Esophagus squamous epithelium (tissue), 5 donors: ENCODE results near the gene SENP7. TPM values are rescaled to one million over a fixed set of nuclear protein-coding genes. Genes with fewer than 3 reads are reported as not detected.
"Not testable (repeated sequence)": the region's sequence is repeated elsewhere in the genome, so short reads cannot be mapped to it uniquely, and the experiment has no call there.

Experiments used
- DNase-seq: peaks from one replicate; lab custom pipeline; 2025; lab: John Stamatoyannopoulos, UW
- H3K27ac ChIP-seq, 4 donors: fragments of 200-600 bp; sonication (generic); one replicate each; pipeline ENCODE4 v1.5.1; 2016 to 2019; ENCODE audit warnings: mild to moderate bottlenecking in 1 of 4
- H3K27me3 ChIP-seq, 4 donors: fragments of 200-600 bp; sonication (generic); 1 replicate in 3 of 4; 2 replicates in 1 of 4; pipeline versions ENCODE4 v1.5.1 to v1.6.0; 2017 to 2021; ENCODE audit warnings: antibody characterized with exemption in 1 of 4
- H3K36me3 ChIP-seq, 3 donors: fragments of 200-600 bp; sonication (generic); one replicate each; pipeline ENCODE4 v1.5.1; 2016 to 2019
- H3K4me1 ChIP-seq, 3 donors: fragments of 200-600 bp; sonication (generic); one replicate each; pipeline ENCODE4 v1.5.1; 2017 to 2019
- H3K4me3 ChIP-seq, 4 donors: fragments of 200-600 bp; sonication (generic); 1 replicate in 3 of 4; 2 replicates in 1 of 4; pipeline ENCODE4 v1.5.1; 2016 to 2019; ENCODE audit warnings: mild to moderate bottlenecking in 2 of 4, moderate library complexity in 1 of 4
- H3K9me3 ChIP-seq, 3 donors: fragments of 200-600 bp; sonication (generic); one replicate each; pipeline ENCODE4 v1.5.1; 2016 to 2019
- CTCF ChIP-seq, 6 experiments: fragments of 450-650 bp in 4 of 6; fragments of 200-600 bp in 2 of 6; sonication (generic) in 2 of 6; IDR thresholded peaks; one replicate each; pipeline ENCODE4 v1.5.1; 2016 to 2019; ENCODE audit warnings: antibody characterized with exemption in 6 of 6, mild to moderate bottlenecking in 4 of 6, moderate library complexity in 4 of 6
- POLR2A ChIP-seq, 4 donors: fragments of 450-650 bp; IDR thresholded peaks; one replicate each; pipeline ENCODE4 v1.6.1; 2017; ENCODE audit warnings: antibody characterized with exemption in 4 of 4, mild to moderate bottlenecking in 4 of 4, moderate library complexity in 3 of 4
- WGBS, 2 donors: methylation state at CpG; one replicate each; pipeline ENCODE4 v1.1.5; 2018; 5-methylcytosine and 5-hydroxymethylcytosine counted together
- intact Hi-C: fragments of 100-400 bp; cut with DNase I; formaldehyde crosslinking; loops from one replicate; pipeline ENCODE4 v1.15.0; 2022
- total RNA-seq, 4 donors: library from RNA; depleted of rRNA; stranded (reverse); fragments of >200 nt; gene quantifications; one replicate each; pipeline ENCODE4 v1.1.0, GENCODE V29; 2016
- donor health status: DM: yes; HTN: yes; CAD: no.

Gene SENP7
- total RNA-seq: 10 to 100 TPM in 1 of 4 donors, 1 to 10 TPM in 3; 6.0 to 18.9 (median 9.5) TPM

GRCh38 chr3:101512646-101513418, at the start of gene SENP7:
Gene SENP7, minus strand, starts transcription at chr3:101513212. Its CDS starts 82 bp downstream, at chr3:101513130.
- TF ChIP-seq CTCF (IDR thresholded peaks at IDR 0.05) (no peak), POLR2A (IDR thresholded peaks at IDR 0.05) (no peak)
- WGBS, 2 donors: 0 to 1% methylated on average over 26 to 36 of the region's 54 CpGs
- intact Hi-C loops: no loop called here
- Histone ChIP-seq H3K27ac (peak within 1 kb of the TSS; percentile 95 to 98 (median 97)), H3K27me3 (peaks cover 0 to 11% (median 0%) of the 10 kb centered on the region in 4 donors), H3K9me3 (no peaks in the 10 kb centered on the region), H3K36me3 (no peaks in the 10 kb centered on the region), H3K4me1 (peaks cover 0 to 37% (median 0%) of the 10 kb centered on the region in 3 donors), H3K4me3 (peak within 1 kb of the TSS; percentile 85 to 91 (median 87))
- peak; percentile 20 for DNase-seq

GRCh38 chr3:101561630-101562328, 48.8 kb upstream of the SENP7 start, which contains the start of gene TRMT10C:
Gene TRMT10C, plus strand, starts transcription at chr3:101561868. Its CDS starts 2,914 bp downstream, at chr3:101564782.
- H3K9me3 ChIP-seq: no peaks in the 10 kb centered on the region
- peaks cover 0 to 28% (median 0%) of the 10 kb centered on the region in 4 donors for H3K27me3 ChIP-seq
- peaks cover 0 to 22% (median 0%) of the 10 kb centered on the region in 3 donors for H3K36me3 ChIP-seq
- peak; percentile 43 for DNase-seq
- H3K4me1 ChIP-seq: peaks cover 7 to 41% (median 10%) of the 10 kb centered on the region in 3 donors
- peak within 1 kb of the TSS; percentile 68 to 84 (median 78) for H3K4me3 ChIP-seq
- peak within 1 kb of the TSS; percentile 83 to 94 (median 92) for H3K27ac ChIP-seq
- WGBS, 2 donors: 0 to 1% methylated on average over 14 to 27 of the region's 35 CpGs
- TF ChIP-seq CTCF (IDR thresholded peaks at IDR 0.05) (no peak), POLR2A (IDR thresholded peaks at IDR 0.05) (peak in 3 of 4 donors; percentile 16 to 88 (median 80))
- intact Hi-C loops: no loop called here

DNA sequence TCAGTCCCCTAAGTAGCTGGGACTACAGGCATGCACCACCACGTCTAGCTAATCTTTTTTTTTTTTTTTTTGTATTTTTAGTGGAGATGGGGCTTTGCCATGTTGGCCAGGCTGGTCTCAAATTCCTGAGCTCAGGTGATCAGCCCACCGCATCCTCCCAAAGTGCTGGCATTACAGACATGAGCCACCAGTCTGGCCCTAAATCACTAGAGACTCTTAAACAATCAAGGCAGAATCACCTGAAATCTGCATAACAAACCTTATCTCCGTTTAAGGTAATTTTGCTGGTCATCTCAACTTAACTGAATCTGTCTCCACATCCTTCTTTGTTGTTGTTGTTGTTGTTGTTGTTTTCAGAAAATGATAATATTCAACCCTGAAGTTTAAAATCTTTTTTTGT, 43.1 kb upstream of the SENP7 start:
- intact Hi-C loops: no loop called here
- no peak for DNase-seq
- Histone ChIP-seq H3K27ac (no peak overlapping the region), H3K36me3 (no peaks in the 10 kb centered on the region), H3K4me1 (peaks cover 0 to 3% (median 0%) of the 10 kb centered on the region in 3 donors), H3K27me3 (peaks cover 0 to 48% (median 0%) of the 10 kb centered on the region in 4 donors), H3K4me3 (no peak overlapping the region), H3K9me3 (no peaks in the 10 kb centered on the region)
- TF ChIP-seq POLR2A (IDR thresholded peaks at IDR 0.05): no peak
- TF ChIP-seq CTCF (IDR thresholded peaks at IDR 0.05): no peak
- 37 to 51% methylated on average over 3 of the region's 3 CpGs for WGBS, 2 donors

DNA sequence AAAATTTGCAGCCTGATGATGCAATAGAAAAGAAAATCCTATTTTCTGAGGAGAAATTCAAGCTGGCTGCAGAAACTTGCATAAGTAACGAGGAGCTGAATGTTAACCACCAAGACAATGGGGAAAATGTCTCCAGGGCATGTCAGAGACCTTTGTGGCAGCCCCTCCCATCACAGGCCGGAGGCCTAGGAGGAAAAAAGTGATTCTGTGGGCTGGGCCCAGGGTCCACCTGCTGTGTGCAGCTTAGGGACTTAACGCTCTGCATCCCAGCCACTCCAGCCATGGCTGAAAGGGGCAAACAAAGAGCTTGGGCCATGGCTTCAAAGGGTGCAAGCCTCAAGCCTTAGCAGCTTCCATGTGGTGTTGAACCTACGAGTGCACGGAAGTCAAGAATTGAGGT, 40.4 kb upstream of the SENP7 start:
- H3K27me3 ChIP-seq: peaks cover 0 to 34% (median 0%) of the 10 kb centered on the region in 4 donors
- H3K36me3 ChIP-seq, H3K4me1 ChIP-seq, H3K4me3 ChIP-seq, H3K27ac ChIP-seq, intact Hi-C loops, H3K9me3 ChIP-seq, DNase-seq: not testable (repeated sequence)
- WGBS, 2 donors: 69 to 80% methylated on average over 4 of the region's 5 CpGs

GRCh38 chr3:101551359-101552081, 38.5 kb upstream of the SENP7 start:
- whole genome bisulfite sequencing, 2 donors: 92 to 100% methylated on average over 4 of the region's 50 CpGs
- intact Hi-C loops, H3K9me3 ChIP-seq: not testable (repeated sequence)

More at GRCh38 chr3:101551359-101552081, 38.5 kb upstream of the SENP7 start:
- H3K4me3 ChIP-seq, H3K36me3 ChIP-seq, DNase-seq, H3K27ac ChIP-seq, H3K4me1 ChIP-seq: not testable (repeated sequence)
- peaks cover 0 to 18% (median 0%) of the 10 kb centered on the region in 4 donors for H3K27me3 ChIP-seq
